NOMO-1 treated with dmso at 0.1 percent for 144 hours (cell line): Measurements from ENCODE around the gene FAHD2B.
"Not testable (repeated sequence)": the region's sequence is repeated elsewhere in the genome, so short reads cannot be mapped to it uniquely, and the experiment has no call there.

Experiments
- DNase-seq: peaks from one replicate; lab custom pipeline; 2025; ENCODE audit not compliant: unreplicated experiment; lab: John Stamatoyannopoulos, UW

The FAHD2B gene, protein sequence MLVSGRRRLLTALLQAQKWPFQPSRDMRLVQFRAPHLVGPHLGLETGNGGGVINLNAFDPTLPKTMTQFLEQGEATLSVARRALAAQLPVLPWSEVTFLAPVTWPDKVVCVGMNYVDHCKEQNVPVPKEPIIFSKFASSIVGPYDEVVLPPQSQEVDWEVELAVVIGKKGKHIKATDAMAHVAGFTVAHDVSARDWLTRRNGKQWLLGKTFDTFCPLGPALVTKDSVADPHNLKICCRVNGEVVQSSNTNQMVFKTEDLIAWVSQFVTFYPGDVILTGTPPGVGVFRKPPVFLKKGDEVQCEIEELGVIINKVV

DNA sequence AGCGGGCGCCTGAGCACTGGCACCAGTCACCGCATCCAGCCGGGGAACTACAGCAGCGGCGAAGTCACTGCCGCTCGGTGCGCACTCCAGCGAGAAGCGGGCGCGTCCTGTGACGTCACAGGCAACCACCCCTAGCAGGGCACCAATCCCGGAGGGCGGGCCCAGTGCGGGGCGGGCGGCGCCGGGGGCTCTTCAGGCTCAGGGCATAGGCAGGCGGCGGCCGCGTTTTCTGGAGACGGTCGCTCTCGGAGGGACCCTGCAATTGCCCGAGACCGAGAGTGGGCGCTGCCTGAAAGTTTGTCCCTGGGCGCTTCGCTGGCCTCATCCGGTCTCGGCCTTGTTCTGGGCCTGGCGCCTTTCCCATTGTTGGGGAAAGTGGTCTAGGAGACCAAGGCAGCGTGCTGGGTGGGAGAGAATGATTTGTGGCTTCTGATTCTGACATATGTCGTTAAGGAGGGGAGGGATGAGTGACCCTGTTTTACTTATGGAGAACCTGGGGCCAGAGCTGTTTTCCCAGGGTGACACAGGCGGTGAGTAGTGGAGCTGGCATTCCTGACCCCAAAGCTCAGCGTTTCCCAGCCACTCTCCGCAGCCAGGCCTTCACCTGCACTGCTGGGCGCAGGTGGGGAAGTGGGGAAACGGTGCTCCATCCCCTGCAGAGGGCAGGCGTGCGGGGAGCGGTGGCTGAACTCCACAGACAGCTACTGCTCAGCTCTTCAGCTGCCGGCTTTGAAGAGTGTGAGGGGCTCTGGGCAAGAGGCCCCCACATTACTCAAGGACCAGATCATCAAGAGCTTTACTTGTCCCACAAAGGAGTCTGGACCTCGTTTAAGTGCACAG, at the start of gene FAHD2B:
Gene FAHD2B (minus strand): TSS at position 111 of the 840 bp plus-strand sequence. CDS start 3,176 bp downstream, outside the sequence.
- DNase-seq = peak; percentile 24

- not testable (repeated sequence) for DNase-seq
Observed at GRCh38 chr2:97144016-97144415, 49.3 kb upstream of the FAHD2B start.

GRCh38 chr2:97129090-97129489, 34.4 kb upstream of the FAHD2B start:
- DNase-seq = not testable (repeated sequence)

DNA sequence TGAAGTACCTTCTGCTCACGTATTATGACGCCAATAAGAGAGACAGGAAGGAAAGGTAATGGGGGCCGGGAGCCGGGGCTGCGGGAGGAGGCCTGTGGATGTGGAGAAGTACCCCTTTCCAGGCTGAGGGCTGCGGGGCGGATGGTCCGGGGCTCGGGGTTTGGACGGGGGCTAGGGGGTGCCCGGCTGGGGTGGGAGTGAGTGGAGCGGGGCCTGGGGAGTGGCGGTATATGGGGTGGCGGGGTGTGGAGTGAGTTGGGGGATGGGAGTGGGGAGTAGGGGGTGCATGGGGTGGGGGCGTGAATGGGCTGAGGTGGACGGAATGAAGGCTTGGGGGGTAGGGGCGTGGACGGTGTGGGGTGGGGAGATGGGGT, 19.2 kb upstream of the FAHD2B start:
- DNase-seq = not testable (repeated sequence)

- DNase-seq = not testable (repeated sequence)
Observed at GRCh38 chr2:97113050-97113881, 18.6 kb upstream of the FAHD2B start, which contains the start of gene ANKRD36. TSS of gene ANKRD36 (plus strand) at chr2:97113153. CDS start at chr2:97113740, 587 bp downstream.

GRCh38 chr2:97112320-97113049, 17.8 kb upstream of the FAHD2B start:
- not testable (repeated sequence) for DNase-seq

GRCh38 chr2:97111246-97111645, 16.6 kb upstream of the FAHD2B start:
- DNase-seq = not testable (repeated sequence)

- not testable (repeated sequence) for DNase-seq
Observed at GRCh38 chr2:97106878-97107277, 12.2 kb upstream of the FAHD2B start.

- DNase-seq = not testable (repeated sequence)
Observed at GRCh38 chr2:97098786-97099372, 4.2 kb upstream of the FAHD2B start.

GRCh38 chr2:97095661-97096060, 979 bp upstream of the FAHD2B start:
- no peak for DNase-seq

- not testable (repeated sequence) for DNase-seq
Observed at GRCh38 chr2:97093983-97094771, 505 bp downstream of the FAHD2B start.

DNA sequence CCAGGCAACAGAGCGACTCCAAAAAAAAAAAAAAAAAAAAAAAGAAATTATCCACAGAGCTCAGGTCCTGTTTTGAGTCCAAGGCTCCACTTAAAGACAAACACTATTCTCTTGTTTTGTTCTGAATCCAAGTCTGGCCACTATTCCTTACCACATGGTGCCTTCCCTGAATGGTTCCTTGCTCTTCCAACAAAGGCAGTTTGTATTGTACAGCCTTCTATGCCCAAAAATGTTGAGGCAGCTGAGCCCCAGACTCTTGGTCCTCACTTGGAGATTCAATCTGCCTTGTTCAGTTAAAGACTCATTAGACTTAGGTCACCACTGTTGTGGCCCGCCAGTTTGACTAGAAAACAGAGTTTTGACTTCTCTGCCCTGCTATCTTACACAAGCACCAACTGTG, 1.7 kb downstream of the FAHD2B start:
- not testable (repeated sequence) for DNase-seq

- DNase-seq = not testable (repeated sequence)
Observed at GRCh38 chr2:97088706-97089105, 6.0 kb downstream of the FAHD2B start.

DNA sequence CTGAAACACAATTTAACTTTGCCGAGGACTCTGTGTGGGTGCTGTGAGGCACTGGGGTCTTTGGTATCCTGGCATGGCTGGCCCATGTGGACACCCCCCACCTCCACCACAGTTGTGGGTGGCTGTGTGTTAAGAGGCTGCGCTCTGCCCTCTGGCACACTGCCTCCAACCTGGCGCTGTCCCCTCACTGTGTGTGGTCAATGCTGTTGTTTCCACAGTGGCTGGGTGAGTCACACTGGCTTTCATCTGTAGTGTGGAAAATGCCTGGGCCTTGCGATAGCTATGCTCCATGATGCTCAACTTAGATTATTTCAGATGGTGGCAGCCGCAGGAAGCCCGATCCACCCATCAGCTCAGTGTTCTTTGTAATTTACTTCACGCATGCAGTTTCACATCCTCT, 9.6 kb downstream of the FAHD2B start:
- not testable (repeated sequence) for DNase-seq

- not testable (repeated sequence) for DNase-seq
Observed at GRCh38 chr2:97083516-97083915, 11.2 kb downstream of the FAHD2B start.

DNA sequence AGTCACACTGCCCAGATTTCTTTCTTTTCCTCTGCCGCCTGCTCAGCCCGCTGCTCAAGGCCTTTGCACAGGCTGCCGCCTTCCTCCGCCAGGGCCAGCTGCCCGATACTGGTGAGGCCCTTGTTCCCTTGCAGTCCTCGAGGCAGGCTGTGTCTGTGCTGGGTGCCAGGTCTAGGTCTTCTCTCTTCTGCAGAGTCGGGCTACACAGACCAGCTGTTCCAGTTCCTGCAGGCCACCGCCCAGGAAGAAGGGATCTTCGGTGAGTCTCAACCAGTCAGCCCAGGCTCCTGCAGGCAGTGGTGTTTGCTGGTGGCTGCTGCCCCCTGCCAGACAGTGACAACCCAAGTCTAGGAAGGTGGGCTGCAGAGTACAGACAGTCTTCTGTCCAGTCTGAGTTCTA, 12.5 kb downstream of the FAHD2B start:
- not testable (repeated sequence) for DNase-seq

DNA sequence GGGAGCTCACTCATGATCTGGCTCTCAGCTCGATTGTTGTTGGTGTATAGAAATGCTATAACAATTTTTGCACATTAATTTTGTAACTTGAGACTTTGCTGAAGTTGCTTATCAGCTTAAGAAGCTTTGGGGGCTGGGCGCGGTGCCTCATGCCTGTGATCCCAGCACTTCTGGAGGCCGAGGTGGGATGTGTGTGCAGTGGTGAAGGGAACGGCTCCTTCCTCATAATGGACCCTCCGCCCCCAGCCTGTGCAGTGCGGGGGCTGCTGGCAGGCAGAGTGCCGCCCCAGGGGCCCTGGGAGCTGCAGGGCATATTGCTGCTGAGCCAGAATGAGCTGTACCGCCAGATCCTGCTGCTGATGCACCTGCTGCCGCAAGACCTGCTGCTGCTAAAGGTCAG, 13.8 kb downstream of the FAHD2B start:
- not testable (repeated sequence) for DNase-seq

GRCh38 chr2:97077213-97077612, 17.5 kb downstream of the FAHD2B start:
- DNase-seq = not testable (repeated sequence)

GRCh38 chr2:97070915-97071314, 23.8 kb downstream of the FAHD2B start:
- DNase-seq = not testable (repeated sequence)
